T-helper 2 cell treated with Interferon-gamma antibody and Interleukin-4, amounts not matched to agents 5 μg/mL and 100 μg/mL, for 36 hours (primary cell): ENCODE data around the gene STK25.
A peak's percentile ranks its signal among the peaks of the same experiment; 100 is the strongest.

Experiments
- DNase-seq: peaks from one replicate; pipeline ENCODE4 v3.0.0; 2021; ENCODE audit warnings: low spot score
- H3K27ac Mint-ChIP-seq: one replicate; pipeline ENCODE4 v1.8.0; 2021; ENCODE audit warnings: mild to moderate bottlenecking, mixed read lengths
- H3K27me3 Mint-ChIP-seq: one replicate; pipeline ENCODE4 v1.8.0; 2021; ENCODE audit warnings: low read depth, mixed read lengths
- H3K36me3 Mint-ChIP-seq: one replicate; pipeline ENCODE4 v1.8.0; 2021; ENCODE audit warnings: low read depth, mixed read lengths
- H3K4me1 Mint-ChIP-seq: one replicate; pipeline ENCODE4 v1.8.0; 2021; ENCODE audit warnings: low read depth, mixed read lengths
- H3K4me3 Mint-ChIP-seq: one replicate; pipeline ENCODE4 v1.8.0; 2022; ENCODE audit warnings: mild to moderate bottlenecking, moderate library complexity, mixed read lengths
- H3K9me3 Mint-ChIP-seq: one replicate; pipeline ENCODE4 v1.8.0; 2021; ENCODE audit warnings: mixed read lengths

STK25 gene

GRCh38 chr2:241508240-241509154, at the start of gene STK25:
Gene STK25, minus strand, starts transcription at chr2:241508584. Its CDS starts 549 bp downstream, at chr2:241508035.
- Mint-ChIP-seq H3K27ac (peak within 1 kb of the TSS; percentile 70), H3K9me3 (no peaks in the 10 kb centered on the region), H3K4me1 (peaks cover 10% of the 10 kb centered on the region), H3K36me3 (no peaks in the 10 kb centered on the region), H3K4me3 (peak within 1 kb of the TSS; percentile 80), H3K27me3 (peaks cover 3% of the 10 kb centered on the region)
- DNase-seq = peak; percentile 99

GRCh38 chr2:241556746-241557145, 48.4 kb upstream of the STK25 start:
- Mint-ChIP-seq H3K9me3 (no peaks in the 10 kb centered on the region), H3K4me1 (peaks cover 10% of the 10 kb centered on the region), H3K27ac (no peak overlapping the region), H3K27me3 (peaks cover 41% of the 10 kb centered on the region), H3K36me3 (peaks cover 3% of the 10 kb centered on the region), H3K4me3 (no peak overlapping the region)
- DNase-seq = no peak

GRCh38 chr2:241555711-241556110, 47.3 kb upstream of the STK25 start:
- Mint-ChIP-seq H3K36me3 (peaks cover 3% of the 10 kb centered on the region), H3K27me3 (peaks cover 45% of the 10 kb centered on the region), H3K27ac (no peak overlapping the region), H3K4me1 (peaks cover 10% of the 10 kb centered on the region), H3K9me3 (no peaks in the 10 kb centered on the region), H3K4me3 (no peak overlapping the region)
- DNase-seq = no peak

- H3K27me3 Mint-ChIP-seq = peaks cover 39% of the 10 kb centered on the region
- no peaks in the 10 kb centered on the region for H3K9me3 Mint-ChIP-seq
- no peak for DNase-seq
- peaks cover 3% of the 10 kb centered on the region for H3K36me3 Mint-ChIP-seq
- H3K4me1 Mint-ChIP-seq = peaks cover 10% of the 10 kb centered on the region
- no peak overlapping the region for H3K4me3 Mint-ChIP-seq
- H3K27ac Mint-ChIP-seq = no peak overlapping the region
These were observed 46.4 kb upstream of the STK25 start for GRCh38 chr2:241554610-241555322.

- H3K4me1 Mint-ChIP-seq = peaks cover 10% of the 10 kb centered on the region
- H3K4me3 Mint-ChIP-seq = no peak overlapping the region
- DNase-seq = no peak
- peaks cover 3% of the 10 kb centered on the region for H3K36me3 Mint-ChIP-seq
- H3K27ac Mint-ChIP-seq = no peak overlapping the region
- H3K27me3 Mint-ChIP-seq = peaks cover 42% of the 10 kb centered on the region
- no peaks in the 10 kb centered on the region for H3K9me3 Mint-ChIP-seq
These were observed 45.6 kb upstream of the STK25 start for GRCh38 chr2:241553981-241554380.

GRCh38 chr2:241553512-241553830, 45.1 kb upstream of the STK25 start:
- Mint-ChIP-seq H3K27ac (no peak overlapping the region), H3K4me1 (peaks cover 10% of the 10 kb centered on the region), H3K27me3 (peaks cover 42% of the 10 kb centered on the region), H3K4me3 (no peak overlapping the region), H3K9me3 (no peaks in the 10 kb centered on the region), H3K36me3 (peaks cover 3% of the 10 kb centered on the region)
- DNase-seq = no peak

- H3K27me3 Mint-ChIP-seq = peaks cover 34% of the 10 kb centered on the region
- H3K4me3 Mint-ChIP-seq = no peak overlapping the region
- no peaks in the 10 kb centered on the region for H3K36me3 Mint-ChIP-seq
- peaks cover 6% of the 10 kb centered on the region for H3K4me1 Mint-ChIP-seq
- no peaks in the 10 kb centered on the region for H3K9me3 Mint-ChIP-seq
- no peak overlapping the region for H3K27ac Mint-ChIP-seq
- no peak for DNase-seq
These were observed 43.8 kb upstream of the STK25 start for GRCh38 chr2:241551998-241552737.

- Mint-ChIP-seq H3K36me3 (no peaks in the 10 kb centered on the region), H3K9me3 (no peaks in the 10 kb centered on the region), H3K4me1 (peaks cover 6% of the 10 kb centered on the region), H3K4me3 (no peak overlapping the region), H3K27ac (no peak overlapping the region), H3K27me3 (peaks cover 32% of the 10 kb centered on the region)
- no peak for DNase-seq
These were observed 43.2 kb upstream of the STK25 start for GRCh38 chr2:241551599-241551997.

GRCh38 chr2:241550616-241551580, 42.5 kb upstream of the STK25 start:
- H3K4me3 Mint-ChIP-seq = no peak overlapping the region
- H3K27me3 Mint-ChIP-seq = peaks cover 28% of the 10 kb centered on the region
- DNase-seq = no peak
- peaks cover 5% of the 10 kb centered on the region for H3K4me1 Mint-ChIP-seq
- H3K36me3 Mint-ChIP-seq = no peaks in the 10 kb centered on the region
- H3K9me3 Mint-ChIP-seq = no peaks in the 10 kb centered on the region
- H3K27ac Mint-ChIP-seq = no peak overlapping the region

GRCh38 chr2:241548451-241548835, 40.1 kb upstream of the STK25 start:
- Mint-ChIP-seq H3K4me1 (no peaks in the 10 kb centered on the region), H3K4me3 (no peak overlapping the region), H3K9me3 (no peaks in the 10 kb centered on the region), H3K27ac (no peak overlapping the region), H3K27me3 (peaks cover 22% of the 10 kb centered on the region), H3K36me3 (no peaks in the 10 kb centered on the region)
- no peak for DNase-seq

- H3K4me1 Mint-ChIP-seq = no peaks in the 10 kb centered on the region
- no peaks in the 10 kb centered on the region for H3K36me3 Mint-ChIP-seq
- no peak overlapping the region for H3K4me3 Mint-ChIP-seq
- no peaks in the 10 kb centered on the region for H3K9me3 Mint-ChIP-seq
- DNase-seq = no peak
- no peak overlapping the region for H3K27ac Mint-ChIP-seq
- H3K27me3 Mint-ChIP-seq = peaks cover 24% of the 10 kb centered on the region
These were observed 39.5 kb upstream of the STK25 start for GRCh38 chr2:241547781-241548450.

- no peaks in the 10 kb centered on the region for H3K36me3 Mint-ChIP-seq
- H3K27me3 Mint-ChIP-seq = peaks cover 29% of the 10 kb centered on the region
- no peak for DNase-seq
- H3K27ac Mint-ChIP-seq = no peak overlapping the region
- no peaks in the 10 kb centered on the region for H3K9me3 Mint-ChIP-seq
- no peaks in the 10 kb centered on the region for H3K4me1 Mint-ChIP-seq
- H3K4me3 Mint-ChIP-seq = no peak overlapping the region
These were observed 38.6 kb upstream of the STK25 start for GRCh38 chr2:241546771-241547498.
